NCI-H2227 (cell line): ENCODE results near the gene CNN2.

Experiments
- DNase-seq: peaks from one replicate; lab custom pipeline; 2025; ENCODE audit not compliant: unreplicated experiment; lab: John Stamatoyannopoulos, UW

Gene CNN2

GRCh38 chr19:1026783-1027649 is 608 bp downstream of the CNN2 start:
- DNase-seq: no peak

DNA sequence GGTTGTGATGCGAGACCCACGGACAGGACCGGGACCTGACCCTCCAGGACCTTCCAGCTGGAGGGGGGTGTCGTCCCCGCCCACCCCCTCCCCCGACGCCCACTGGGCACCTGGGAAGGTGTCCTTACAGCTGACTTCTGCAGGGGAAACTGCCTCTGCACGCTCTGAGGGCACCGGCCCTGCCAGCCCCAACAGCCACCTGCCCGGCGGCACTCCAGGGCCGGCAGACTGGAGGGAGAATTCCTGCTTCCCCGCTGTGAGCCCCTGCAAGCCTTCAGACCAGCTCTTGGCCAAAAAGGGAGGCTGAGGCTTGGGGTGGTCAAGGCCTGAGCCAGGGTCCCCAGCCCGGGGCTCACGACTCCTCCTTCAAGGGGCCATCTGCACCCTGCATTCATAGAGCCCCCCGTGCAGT is 1.2 kb downstream of the CNN2 start:
- DNase-seq: no peak

DNA sequence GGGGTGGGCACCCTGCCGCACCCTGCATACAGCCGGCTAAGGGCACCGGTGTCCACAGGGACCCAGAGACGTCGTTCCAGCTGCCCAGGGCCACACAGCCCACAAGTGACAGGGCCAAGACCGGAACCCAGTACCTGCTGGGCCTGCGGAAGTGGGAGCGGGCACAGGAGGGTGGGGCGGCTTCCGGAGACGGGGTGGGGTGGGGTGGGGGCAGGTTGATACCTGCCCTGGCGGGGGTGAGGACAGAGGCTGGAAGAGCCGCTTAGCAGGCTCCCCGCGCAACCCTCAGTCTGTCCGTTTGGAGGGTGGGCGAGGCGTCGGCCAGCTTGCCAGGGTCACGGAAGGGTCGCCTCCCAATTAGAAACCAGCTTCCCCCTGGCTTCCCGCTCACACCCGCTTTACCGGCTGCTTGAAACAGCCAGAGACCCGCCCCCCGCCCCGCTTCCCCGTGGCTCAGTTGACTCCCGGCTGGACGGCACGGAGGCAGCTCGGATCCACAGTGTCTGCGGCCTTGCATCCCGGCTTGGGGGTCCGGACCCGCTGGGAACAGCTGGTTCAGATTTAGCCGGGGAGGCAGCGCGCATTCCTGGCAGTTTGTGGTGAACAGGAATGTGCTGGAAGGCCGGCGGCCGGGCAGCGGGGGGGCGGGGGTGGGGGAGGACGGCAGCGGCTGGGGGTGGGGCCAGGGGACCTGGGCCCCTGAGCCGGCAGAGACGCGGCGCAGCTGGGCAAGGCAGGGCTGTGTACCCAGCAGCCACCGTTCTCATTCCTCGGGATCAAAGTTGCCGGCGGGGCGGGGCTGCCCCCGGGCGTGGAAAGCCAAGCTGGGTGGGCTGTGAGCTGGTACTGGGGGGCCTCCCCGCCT is 1.9 kb downstream of the CNN2 start:
- DNase-seq: peak; percentile 51

- no peak for DNase-seq
Observed at GRCh38 chr19:1032264-1032867, 6.0 kb downstream of the CNN2 start.

- no peak for DNase-seq
Observed at GRCh38 chr19:1035998-1036621, 9.7 kb downstream of the CNN2 start.

GRCh38 chr19:1037621-1038064 is 11.2 kb downstream of the CNN2 start:
- no peak for DNase-seq

DNA sequence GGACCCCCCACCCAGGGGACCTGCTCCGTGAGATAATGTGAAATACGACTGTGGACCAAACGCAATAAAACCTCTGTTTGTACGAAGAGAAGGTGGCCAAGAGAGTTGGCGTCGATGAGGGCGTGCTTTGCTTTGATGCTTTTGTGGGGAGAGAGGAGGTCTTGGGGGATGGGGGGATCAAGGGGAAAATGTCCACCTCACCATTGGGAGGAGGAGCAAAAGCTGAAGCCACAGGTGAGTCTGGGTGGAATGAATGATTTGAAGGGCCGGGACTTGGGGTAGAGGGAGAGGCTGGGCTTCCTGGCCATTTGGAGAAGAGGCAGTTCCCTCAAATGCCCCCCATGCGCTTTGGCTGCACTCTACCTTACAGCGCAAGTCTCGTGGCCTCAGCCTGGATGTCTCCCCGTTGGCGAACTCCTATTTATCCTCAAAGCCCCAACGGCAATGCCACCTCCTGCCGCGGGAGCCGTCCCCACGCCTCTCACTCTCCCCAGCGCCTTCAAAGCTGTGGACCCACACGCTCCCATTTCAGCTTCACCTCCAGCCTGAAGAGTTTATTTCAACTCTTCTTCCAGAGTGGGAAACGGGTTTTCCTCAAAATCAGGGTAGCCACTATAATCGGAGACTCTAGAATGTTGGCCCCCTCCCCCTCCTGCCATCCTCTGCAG is 12.7 kb downstream of the CNN2 start:
- DNase-seq: no peak

- DNase-seq: peak; percentile 98
Observed at GRCh38 chr19:1039646-1040475, 13.5 kb downstream of the CNN2 start, which contains the start of gene ABCA7. Gene ABCA7 (plus strand): TSS chr19:1040107. CDS start chr19:1041362, 1,255 bp downstream.

- peak; percentile 88 for DNase-seq
Observed at GRCh38 chr19:1040476-1041271, 14.3 kb downstream of the CNN2 start.

GRCh38 chr19:1041272-1041834 is 14.9 kb downstream of the CNN2 start:
- no peak for DNase-seq

DNA sequence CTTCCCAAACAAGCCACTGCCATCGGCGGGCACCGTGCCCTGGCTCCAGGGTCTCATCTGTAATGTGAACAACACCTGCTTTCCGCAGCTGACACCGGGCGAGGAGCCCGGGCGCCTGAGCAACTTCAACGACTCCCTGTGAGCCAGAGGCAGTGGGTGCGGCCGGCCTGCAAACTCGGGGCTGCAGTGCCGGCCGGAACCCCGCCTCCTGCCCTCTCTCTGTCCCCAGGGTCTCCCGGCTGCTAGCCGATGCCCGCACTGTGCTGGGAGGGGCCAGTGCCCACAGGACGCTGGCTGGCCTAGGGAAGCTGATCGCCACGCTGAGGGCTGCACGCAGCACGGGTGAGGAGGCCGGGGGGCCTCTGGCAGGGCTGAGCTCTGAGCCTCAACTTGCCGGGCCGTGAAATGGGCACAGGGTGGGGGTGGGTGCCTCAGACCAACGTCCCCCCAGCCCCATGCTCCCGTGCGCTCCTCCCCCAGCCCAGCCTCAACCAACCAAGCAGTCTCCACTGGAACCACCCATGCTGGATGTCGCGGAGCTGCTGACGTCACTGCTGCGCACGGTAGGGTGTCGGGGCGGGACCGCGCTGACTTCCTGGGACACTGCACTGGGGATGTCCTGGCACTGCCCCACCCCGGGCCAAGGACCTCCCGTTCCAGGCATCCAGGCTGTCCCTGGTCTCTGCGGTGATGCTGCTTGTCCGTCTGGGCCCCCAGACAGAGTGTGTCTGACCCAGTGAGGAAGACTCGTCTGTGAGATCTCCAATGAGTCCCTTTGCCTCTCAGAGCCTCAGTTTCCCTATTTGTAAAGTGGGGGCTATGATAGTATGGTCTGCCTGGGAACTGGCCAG is 15.7 kb downstream of the CNN2 start:
- peak; percentile 23 for DNase-seq

DNA sequence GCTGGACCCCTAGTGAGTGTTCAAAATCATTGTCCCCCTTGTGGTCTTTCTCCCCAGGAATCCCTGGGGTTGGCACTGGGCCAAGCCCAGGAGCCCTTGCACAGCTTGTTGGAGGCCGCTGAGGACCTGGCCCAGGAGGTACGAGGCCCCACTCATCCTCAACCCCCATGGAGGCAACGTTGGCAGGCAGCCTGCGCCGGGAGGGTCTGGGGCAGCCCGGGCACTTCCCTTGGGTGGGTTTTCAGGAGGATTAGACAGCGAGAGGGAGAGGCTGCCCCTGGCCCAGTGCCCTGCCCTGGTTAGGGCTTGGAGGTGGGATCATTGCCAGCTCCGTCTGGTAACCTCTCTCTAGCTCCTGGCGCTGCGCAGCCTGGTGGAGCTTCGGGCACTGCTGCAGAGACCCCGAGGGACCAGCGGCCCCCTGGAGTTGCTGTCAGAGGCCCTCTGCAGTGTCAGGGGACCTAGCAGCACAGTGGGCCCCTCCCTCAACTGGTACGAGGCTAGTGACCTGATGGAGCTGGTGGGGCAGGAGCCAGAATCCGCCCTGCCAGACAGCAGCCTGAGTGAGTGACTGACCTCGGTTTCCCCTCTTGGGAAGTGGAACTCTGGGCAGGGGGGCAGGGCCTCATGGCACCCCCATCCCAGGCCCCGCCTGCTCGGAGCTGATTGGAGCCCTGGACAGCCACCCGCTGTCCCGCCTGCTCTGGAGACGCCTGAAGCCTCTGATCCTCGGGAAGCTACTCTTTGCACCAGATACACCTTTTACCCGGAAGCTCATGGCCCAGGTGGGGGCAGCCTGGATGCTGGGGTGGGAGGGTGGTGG is 16.5 kb downstream of the CNN2 start:
- no peak for DNase-seq

- peak; percentile 21 for DNase-seq
Observed at GRCh38 chr19:1045247-1045603, 18.8 kb downstream of the CNN2 start.

DNA sequence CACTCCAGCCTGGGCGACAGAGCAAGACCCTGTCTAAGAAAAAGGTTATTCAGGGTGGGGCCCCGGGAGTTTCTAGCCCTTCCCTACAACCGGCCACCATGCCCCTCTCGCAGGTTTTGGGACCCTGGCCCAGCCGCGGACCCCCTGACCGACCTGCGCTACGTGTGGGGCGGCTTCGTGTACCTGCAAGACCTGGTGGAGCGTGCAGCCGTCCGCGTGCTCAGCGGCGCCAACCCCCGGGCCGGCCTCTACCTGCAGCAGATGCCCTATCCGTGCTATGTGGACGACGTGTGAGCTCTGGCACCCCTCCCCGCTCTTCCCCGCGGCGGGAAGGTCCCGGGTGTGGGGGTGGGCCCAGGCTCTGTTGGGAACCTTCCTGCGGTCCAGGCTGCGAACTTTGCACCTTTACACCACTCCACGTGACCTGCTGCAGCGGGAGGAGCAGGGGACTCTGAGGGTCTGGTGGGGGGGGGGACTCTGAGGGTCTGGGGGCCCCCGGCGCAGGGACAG is 19.8 kb downstream of the CNN2 start:
- DNase-seq: no peak

- DNase-seq: no peak
Observed at GRCh38 chr19:1046836-1047695, 20.7 kb downstream of the CNN2 start.
